IPS-15b (cell line): ENCODE results near the gene PNPLA7.
"Not testable (repeated sequence)": the region's sequence is repeated elsewhere in the genome, so short reads cannot be mapped to it uniquely, and the experiment has no call there.

Experiments
- H3K27me3 ChIP-seq: one replicate; pipeline ENCODE4 v1.6.1; 2013; ENCODE audit warnings: low read length; ENCODE audit not compliant: control insufficient read depth, insufficient read depth
- H3K36me3 ChIP-seq: one replicate; pipeline ENCODE4 v1.6.1; 2013; ENCODE audit warnings: low read length; ENCODE audit not compliant: control insufficient read depth, insufficient read depth
- H3K4me1 ChIP-seq: one replicate; pipeline ENCODE4 v1.6.1; 2013; ENCODE audit warnings: mild to moderate bottlenecking, low read length; ENCODE audit not compliant: control insufficient read depth, insufficient read depth
- H3K4me3 ChIP-seq: one replicate; pipeline ENCODE4 v1.5.1; 2013; ENCODE audit warnings: low read depth, low read length
- H3K9ac ChIP-seq: one replicate; pipeline ENCODE4 v1.6.1; 2013; ENCODE audit warnings: low read depth, mild to moderate bottlenecking, low read length
- H3K9me3 ChIP-seq: one replicate; pipeline ENCODE4 v1.6.1; 2013; ENCODE audit warnings: mild to moderate bottlenecking, low read length; ENCODE audit not compliant: control insufficient read depth, insufficient read depth

Gene PNPLA7

DNA sequence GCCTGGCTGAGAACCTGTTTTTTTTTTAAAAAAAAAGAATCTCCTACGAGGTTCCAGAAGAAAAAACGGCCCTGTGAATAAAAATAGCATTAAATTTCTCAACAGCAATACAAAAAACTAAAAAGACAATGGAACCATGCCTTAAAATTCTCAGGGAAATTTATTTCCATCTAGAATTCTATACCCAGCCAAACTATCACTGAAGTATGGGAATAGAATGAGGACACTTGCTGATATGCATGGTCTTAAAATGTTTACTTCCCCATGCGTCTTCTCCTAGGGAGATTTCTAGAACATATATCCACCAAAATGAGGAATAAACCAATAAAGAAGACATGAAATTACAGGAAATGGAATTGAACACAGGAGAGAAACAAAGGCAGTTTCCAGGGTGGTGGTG, 74.5 kb downstream of the PNPLA7 start:
- H3K4me1 ChIP-seq: no peaks in the 10 kb centered on the region
- H3K36me3 ChIP-seq: no peaks in the 10 kb centered on the region
- no peaks in the 10 kb centered on the region for H3K27me3 ChIP-seq
- H3K4me3 ChIP-seq: no peak overlapping the region
- no peaks in the 10 kb centered on the region for H3K9me3 ChIP-seq
- no peak overlapping the region for H3K9ac ChIP-seq

DNA sequence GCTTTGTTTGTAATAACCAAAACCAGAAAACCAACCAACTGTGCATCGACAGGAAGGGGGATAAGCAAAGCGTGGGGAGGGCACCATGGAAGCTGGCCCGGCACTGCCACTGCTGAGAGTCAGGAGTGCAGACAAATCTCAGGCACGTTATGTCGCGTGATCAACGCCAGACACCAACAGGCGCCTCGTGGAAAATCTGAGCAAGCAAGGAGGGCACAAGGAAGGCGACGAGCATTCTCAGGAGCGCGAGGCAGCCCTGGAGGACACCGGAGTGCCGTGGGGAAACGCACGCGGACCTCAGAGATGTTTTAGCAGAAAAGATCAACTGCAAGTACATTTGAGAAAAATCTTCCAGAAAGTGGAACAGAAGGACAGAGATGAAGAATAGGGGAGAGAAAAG, 75.9 kb downstream of the PNPLA7 start:
- Histone ChIP-seq H3K4me3 (no peak overlapping the region), H3K9me3 (no peaks in the 10 kb centered on the region), H3K4me1 (no peaks in the 10 kb centered on the region), H3K27me3 (no peaks in the 10 kb centered on the region), H3K36me3 (no peaks in the 10 kb centered on the region), H3K9ac (no peak overlapping the region)

DNA sequence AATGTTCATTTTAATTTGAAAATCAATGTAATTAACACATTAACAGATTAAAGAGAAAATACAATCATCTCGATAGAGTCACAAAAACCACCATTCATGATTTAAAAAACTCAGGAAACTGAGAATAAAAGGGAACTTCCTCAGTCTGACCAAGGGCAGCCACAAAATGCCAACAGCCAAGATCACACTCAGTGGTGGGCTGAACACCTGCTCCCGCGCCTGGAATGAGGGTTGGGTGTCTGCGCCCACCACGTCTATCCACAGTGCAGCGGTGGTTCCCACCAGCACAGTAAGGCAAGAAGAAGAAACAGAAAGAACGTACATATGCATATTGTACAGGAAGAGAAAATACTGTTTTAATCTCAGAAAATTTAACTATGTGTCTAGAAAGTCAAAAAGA, 79.4 kb downstream of the PNPLA7 start:
- Histone ChIP-seq H3K4me1 (no peaks in the 10 kb centered on the region), H3K36me3 (no peaks in the 10 kb centered on the region), H3K4me3 (no peak overlapping the region), H3K9me3 (no peaks in the 10 kb centered on the region), H3K27me3 (no peaks in the 10 kb centered on the region), H3K9ac (no peak overlapping the region)

DNA sequence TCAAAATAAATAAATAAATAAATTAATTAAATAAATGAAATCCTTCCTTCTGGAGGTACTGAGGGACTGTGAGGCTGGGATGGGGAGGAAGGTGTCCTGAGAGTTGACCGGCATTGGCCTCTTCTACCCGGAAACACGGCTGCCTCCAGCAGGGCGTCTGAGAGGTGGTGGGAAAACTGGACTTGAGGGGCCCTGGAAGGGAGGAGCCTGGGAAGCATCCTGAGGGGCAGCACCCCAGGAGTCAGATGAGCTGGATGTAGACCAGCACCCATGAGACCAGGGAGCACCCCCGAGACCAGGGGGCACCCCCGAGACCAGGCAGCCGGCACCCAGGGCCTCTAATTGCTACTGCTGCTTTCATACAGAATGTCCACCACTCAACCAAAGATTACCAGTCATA, 82.3 kb downstream of the PNPLA7 start:
- Histone ChIP-seq H3K4me1 (no peaks in the 10 kb centered on the region), H3K9me3 (no peaks in the 10 kb centered on the region), H3K36me3 (no peaks in the 10 kb centered on the region), H3K27me3 (no peaks in the 10 kb centered on the region), H3K4me3 (no peak overlapping the region), H3K9ac (no peak overlapping the region)

DNA sequence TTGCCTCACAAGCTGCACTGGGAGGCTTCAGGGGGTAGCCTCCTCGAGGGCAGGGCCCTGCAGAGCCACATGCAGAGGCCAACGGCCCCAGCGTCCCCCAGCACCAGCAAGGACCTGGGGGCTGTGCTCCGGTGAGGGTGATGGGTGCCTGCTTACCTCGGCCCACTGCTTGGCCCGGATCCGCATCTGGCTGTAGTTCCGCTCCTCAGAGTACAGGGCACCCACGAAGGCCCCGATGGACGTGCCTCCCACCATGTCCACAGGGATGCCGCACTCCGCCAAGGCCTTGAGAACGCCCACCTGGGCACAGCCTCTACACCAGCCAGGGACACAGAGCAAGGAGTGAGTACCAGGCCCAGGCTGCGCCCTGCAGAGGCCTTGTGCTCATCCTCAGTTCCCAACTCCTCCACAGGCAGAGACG, 83.0 kb downstream of the PNPLA7 start:
- Histone ChIP-seq H3K27me3 (no peaks in the 10 kb centered on the region), H3K4me1 (no peaks in the 10 kb centered on the region), H3K4me3 (no peak overlapping the region), H3K9ac (no peak overlapping the region), H3K36me3 (no peaks in the 10 kb centered on the region), H3K9me3 (no peaks in the 10 kb centered on the region)

DNA sequence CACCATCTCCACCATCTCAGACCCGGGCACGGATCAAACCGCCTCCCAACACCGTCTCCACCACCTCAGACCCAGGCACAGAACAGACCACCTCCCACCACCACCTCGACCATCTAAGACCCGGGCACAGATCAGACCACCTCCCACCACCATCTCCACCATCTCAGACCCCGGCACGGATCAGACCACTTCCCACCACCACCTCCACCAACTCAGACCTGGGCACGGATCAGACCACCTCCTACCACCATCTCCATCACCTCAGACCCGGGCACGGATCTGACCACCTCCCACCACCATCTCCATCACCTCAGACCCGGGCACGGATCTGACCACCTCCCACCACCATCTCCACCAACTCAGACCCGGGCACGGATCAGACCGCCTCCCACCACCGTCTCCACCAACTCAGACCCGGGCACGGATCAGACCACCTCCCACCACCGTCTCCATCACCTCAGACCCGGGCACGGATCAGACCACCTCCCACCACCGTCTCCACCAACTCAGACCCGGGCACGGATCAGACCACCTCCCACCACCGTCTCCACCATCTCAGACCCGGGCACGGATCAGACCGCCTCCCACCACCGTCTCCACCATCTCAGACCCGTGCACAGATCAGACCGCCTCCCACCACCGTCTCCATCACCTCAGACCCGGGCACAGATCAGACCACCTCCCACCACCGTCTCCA, 83.7 kb downstream of the PNPLA7 start:
- not testable (repeated sequence) for H3K4me3 ChIP-seq, H3K9me3 ChIP-seq, H3K4me1 ChIP-seq, H3K36me3 ChIP-seq, H3K27me3 ChIP-seq, H3K9ac ChIP-seq

DNA sequence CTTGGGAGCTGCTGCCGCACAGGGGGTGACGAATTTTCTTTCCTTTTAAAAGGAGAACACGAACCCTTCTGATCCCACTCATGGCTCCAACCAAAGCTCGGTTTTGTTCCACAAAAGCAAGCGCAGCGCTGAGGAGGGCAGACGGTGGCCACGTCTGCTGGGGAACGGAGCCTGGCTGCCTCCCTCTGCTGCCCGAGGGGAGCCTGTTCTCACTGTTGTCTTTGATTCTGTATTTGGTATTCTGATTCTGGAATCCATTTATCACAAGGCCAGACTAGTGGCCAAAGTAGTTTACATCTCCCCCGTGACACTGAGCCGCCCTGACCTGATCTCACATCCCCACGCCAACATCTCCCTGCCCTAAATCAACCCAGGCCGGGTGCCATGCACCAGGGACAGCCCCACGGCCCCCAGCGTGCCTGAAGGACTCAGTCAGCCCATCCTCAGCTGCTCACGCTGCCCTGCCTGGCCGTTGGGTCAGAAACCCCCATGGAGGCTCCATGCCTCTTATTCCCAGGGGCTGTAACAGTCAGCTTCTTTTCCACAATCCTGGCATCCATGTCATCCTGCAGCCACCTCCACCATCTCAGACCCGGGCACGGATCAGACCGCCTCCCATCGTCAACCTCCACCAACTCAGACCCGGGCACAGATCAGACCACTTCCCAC, 84.3 kb downstream of the PNPLA7 start:
- Histone ChIP-seq H3K9ac (no peak overlapping the region), H3K9me3 (no peaks in the 10 kb centered on the region), H3K36me3 (no peaks in the 10 kb centered on the region), H3K4me1 (no peaks in the 10 kb centered on the region), H3K27me3 (no peaks in the 10 kb centered on the region), H3K4me3 (no peak overlapping the region)

DNA sequence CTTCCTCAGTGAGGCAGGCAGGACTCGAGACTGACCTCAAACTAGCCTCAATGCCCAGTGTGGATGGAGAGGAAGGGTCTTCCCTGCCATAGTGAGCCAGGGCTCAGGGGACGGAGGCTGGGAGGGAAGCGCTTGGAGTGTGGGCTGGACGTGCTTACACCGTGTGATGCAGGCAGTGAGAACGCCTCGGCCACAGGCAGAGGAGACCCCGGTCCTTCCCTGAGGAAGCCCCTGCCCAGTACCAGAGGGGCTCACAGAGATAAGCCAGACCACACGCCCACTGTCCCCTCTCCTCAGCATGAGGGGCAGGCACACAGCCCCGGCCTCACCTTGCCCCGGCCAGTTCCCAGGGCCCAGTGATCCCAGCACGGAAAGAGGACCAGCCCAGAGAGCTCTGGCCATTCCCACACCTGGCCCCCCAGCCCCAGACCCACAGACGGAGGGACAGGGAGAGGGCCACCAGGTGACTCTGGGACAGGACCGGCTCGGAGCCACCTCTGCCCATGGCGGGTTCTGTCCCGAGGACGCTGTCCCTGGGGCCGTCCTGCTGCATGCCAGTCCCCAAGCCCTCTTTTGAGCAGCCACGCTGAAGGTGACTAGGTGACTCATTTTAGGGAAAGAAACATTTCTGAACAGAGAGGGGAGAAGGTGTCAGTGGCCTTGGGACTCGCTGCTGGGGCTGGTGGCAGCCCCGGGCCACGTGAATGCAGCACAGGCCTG, 85.0 kb downstream of the PNPLA7 start:
- H3K9me3 ChIP-seq: no peaks in the 10 kb centered on the region
- peaks cover 5% of the 10 kb centered on the region for H3K27me3 ChIP-seq
- no peaks in the 10 kb centered on the region for H3K36me3 ChIP-seq
- no peak overlapping the region for H3K9ac ChIP-seq
- no peak overlapping the region for H3K4me3 ChIP-seq
- no peaks in the 10 kb centered on the region for H3K4me1 ChIP-seq

DNA sequence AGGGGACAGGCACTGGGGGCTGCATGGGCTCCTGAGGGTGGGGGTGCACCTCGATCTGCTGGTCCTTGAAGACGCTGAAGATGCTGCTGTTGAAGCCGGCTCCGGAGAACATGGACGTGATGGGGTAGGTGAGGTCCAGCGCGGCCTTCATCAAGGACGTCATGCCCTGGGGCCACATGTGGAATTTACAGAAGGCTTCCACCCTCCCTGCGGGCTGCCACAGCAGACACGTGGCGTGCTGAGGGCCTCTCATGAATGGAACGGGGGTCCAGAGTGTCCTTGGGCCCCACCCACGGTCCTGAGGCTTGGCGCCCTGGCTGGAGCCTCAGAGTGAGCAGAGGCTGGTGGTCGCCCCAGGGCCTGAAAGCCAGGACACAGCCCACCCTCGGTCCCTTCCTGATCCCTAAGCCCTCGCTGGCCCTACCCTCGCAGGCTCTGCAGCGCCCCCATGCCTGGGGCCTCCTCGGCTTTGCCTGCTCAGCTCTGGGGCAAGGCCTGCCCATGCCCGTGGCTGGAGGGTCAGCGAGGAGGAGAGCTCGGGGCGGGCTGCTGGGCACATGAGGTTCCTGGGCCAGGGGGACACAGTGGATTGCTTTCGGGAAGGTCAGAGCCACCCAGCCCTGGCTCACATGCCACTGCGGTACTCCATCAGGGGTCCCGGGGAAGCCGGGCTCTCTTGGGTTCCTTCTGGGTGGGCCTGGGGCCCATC, 85.8 kb downstream of the PNPLA7 start:
- no peaks in the 10 kb centered on the region for H3K4me1 ChIP-seq
- peaks cover 5% of the 10 kb centered on the region for H3K27me3 ChIP-seq
- H3K9me3 ChIP-seq: no peaks in the 10 kb centered on the region
- no peaks in the 10 kb centered on the region for H3K36me3 ChIP-seq
- no peak overlapping the region for H3K4me3 ChIP-seq
- H3K9ac ChIP-seq: no peak overlapping the region

DNA sequence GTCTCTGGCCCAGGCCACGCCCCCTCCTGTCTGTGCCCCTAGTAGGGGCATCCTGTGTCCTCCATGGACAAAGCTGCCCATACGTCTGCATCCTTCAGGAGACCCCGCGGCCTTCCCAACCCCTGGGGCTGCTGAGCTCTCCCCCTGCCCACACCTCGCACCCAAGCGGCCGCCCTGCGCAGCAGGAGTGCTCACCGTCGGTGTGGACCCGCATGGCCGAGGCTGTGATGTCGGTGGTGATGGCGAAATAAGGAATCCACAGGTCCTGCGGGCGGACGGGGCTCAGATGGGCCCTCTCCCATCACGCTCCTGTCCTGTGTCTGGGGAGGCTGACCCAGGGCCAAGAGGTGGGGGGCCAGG, 86.3 kb downstream of the PNPLA7 start:
- Histone ChIP-seq H3K4me1 (no peaks in the 10 kb centered on the region), H3K27me3 (peaks cover 5% of the 10 kb centered on the region), H3K9me3 (no peaks in the 10 kb centered on the region), H3K4me3 (no peak overlapping the region), H3K36me3 (no peaks in the 10 kb centered on the region), H3K9ac (no peak overlapping the region)

DNA sequence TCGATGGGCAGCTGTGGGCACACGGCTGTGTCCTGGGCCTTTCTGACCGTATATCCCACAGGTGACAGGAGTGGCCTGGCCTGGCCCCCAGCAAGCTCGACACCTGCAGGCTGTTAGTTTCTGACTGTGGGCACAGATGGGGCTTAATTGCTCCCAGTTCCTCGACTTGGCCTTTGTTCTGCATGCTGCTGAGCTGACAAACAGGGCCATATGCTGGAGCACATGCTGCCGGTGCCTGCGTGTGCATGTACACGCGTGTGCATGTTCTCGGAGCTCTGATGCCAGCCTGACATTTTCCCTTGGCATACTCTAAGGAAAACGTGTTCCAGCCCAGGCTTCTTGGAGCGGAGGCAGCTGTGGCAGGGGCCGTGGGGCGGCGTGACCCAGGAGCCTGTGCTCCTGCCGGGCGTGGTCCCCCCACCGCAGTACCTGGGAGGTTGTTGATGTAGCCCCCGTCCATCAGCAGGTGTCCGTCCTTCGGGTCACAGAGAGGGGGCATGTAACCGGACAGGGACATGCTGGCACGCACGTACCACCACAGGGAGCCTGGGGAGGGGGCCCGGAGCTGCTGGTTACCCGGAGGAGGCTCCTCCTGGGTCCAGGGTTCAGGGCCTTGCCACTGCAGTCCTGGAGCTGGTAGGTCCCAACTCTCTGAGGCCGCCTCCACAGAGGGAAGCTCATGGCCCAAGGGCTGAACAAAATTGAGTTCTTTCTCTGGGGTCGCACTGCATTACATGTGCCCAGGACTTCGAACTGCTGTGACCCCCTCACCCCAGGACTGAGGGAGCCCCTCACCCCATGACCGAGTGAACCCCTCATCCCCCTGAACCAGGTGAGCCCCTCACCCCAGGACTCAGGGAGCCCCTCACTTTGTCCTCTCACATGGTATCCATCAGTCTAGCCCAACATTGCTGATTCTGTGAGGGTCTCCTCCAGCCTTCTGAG, 86.9 kb downstream of the PNPLA7 start:
- Histone ChIP-seq H3K9me3 (no peaks in the 10 kb centered on the region), H3K4me1 (no peaks in the 10 kb centered on the region), H3K4me3 (no peak overlapping the region), H3K27me3 (peaks cover 5% of the 10 kb centered on the region), H3K36me3 (no peaks in the 10 kb centered on the region), H3K9ac (no peak overlapping the region)
